ENCODE measurements around the gene CAVIN1. TPM values are rescaled to one million over a fixed set of nuclear protein-coding genes. Genes with fewer than 3 reads are reported as not detected.
"Not testable (repeated sequence)": the region's sequence is repeated elsewhere in the genome, so short reads cannot be mapped to it uniquely, and the experiment has no call there.

The CAVIN1 gene
- total and polyA plus RNA-seq, 2 donors (not counting 3 experiments of a cell fraction or from before 2014, with no cell fraction given): 303 to 663 TPM

DNA sequence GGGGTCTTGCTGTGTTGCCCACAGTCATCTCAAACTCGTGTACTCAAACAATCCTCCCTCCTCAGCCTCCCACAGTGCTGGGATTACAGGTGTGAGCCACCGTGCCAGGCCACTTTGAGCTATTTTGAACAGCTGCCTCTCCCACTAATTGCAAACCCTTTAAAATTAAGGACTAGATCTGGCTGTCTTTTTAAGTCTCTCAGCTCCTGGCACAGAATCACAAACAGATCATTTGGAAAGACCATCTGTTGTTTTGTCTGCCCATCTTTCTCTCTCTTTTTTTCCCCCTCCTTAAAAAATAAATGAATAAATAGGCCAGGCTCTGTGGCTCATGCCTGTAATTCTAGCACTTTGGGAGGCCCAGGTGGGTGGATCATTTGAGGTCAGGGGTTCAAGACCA, 23.9 kb downstream of the CAVIN1 start:
- Histone ChIP-seq H3K27ac (ENCODE audit: insufficient read depth, low read depth, low read length) (no peak overlapping the region), H4K20me1 (replicated peaks; ENCODE audit: control insufficient read depth, extremely low read depth, insufficient read depth, low read length) (no peaks in the 10 kb centered on the region), H3K79me2 (ENCODE audit: control insufficient read depth, insufficient read depth, low read length) (peaks cover 21% of the 10 kb centered on the region), H3K9ac (replicated peaks; ENCODE audit: extremely low read depth, insufficient read depth, low read length) (no peak overlapping the region), H2AFZ (ENCODE audit: low read depth, low read length) (no peak overlapping the region), H3K4me1 (ENCODE audit: control insufficient read depth, extremely low read depth, insufficient read depth, low read length) (peaks cover 10% of the 10 kb centered on the region), H3K9me1 (replicated peaks; ENCODE audit: control insufficient read depth, extremely low read depth, insufficient read depth, low read length) (no peaks in the 10 kb centered on the region), H3K36me3 (ENCODE audit: control insufficient read depth in 2 of 2, extremely low read depth in 1 of 2, insufficient read depth in 2 of 2, low read length in 2 of 2) (peaks cover 7 to 17% of the 10 kb centered on the region in 2 experiments), H3K27me3 (ENCODE audit: control insufficient read depth in 2 of 2, insufficient read depth in 2 of 2, low read length in 2 of 2) (no peaks in the 10 kb centered on the region), H3K9me3 (replicated peaks; ENCODE audit: control insufficient read depth, insufficient read depth, low read length) (no peaks in the 10 kb centered on the region), H3K4me3 (replicated peaks in 1 of 3; ENCODE audit: insufficient read depth in 1 of 3, low read depth in 1 of 3, low read length in 3 of 3) (no peak overlapping the region), H3K4me2 (ENCODE audit: insufficient read depth, low read length) (no peak overlapping the region)
- BruUV-seq (replicated peaks): no TSS peak
- DNase-seq (ENCODE audit: low read depth, low spot score): no peak
- TF ChIP-seq MYC (IDR thresholded peaks at IDR 0.05; ENCODE audit: low read depth, low read length): no peak
- TF ChIP-seq POLR2AphosphoS5 (IDR thresholded peaks at IDR 0.05; ENCODE audit: insufficient read depth, low read depth, low read length): no peak
- no peak for TF ChIP-seq POLR2A (IDR thresholded peaks at IDR 0.05; ENCODE audit: low read depth, low read length)
- no peak for TF ChIP-seq FOS (IDR thresholded peaks at IDR 0.05; ENCODE audit: borderline replicate concordance, insufficient read depth, low read length)
- TF ChIP-seq, protein P1, sequence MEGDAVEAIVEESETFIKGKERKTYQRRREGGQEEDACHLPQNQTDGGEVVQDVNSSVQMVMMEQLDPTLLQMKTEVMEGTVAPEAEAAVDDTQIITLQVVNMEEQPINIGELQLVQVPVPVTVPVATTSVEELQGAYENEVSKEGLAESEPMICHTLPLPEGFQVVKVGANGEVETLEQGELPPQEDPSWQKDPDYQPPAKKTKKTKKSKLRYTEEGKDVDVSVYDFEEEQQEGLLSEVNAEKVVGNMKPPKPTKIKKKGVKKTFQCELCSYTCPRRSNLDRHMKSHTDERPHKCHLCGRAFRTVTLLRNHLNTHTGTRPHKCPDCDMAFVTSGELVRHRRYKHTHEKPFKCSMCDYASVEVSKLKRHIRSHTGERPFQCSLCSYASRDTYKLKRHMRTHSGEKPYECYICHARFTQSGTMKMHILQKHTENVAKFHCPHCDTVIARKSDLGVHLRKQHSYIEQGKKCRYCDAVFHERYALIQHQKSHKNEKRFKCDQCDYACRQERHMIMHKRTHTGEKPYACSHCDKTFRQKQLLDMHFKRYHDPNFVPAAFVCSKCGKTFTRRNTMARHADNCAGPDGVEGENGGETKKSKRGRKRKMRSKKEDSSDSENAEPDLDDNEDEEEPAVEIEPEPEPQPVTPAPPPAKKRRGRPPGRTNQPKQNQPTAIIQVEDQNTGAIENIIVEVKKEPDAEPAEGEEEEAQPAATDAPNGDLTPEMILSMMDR (IDR thresholded peaks at IDR 0.05; ENCODE audit: extremely low read depth in 1 of 2, insufficient read depth in 1 of 2, low read depth in 1 of 2, low read length in 2 of 2): no peak
- no peak for TF ChIP-seq EZH2 (IDR thresholded peaks at IDR 0.05; ENCODE audit: borderline replicate concordance, low read depth, low read length, severe bottlenecking)
- TF ChIP-seq JUN (IDR thresholded peaks at IDR 0.05; ENCODE audit: borderline replicate concordance, insufficient read depth, insufficient read length, low read depth): no peak
- no peak for TF ChIP-seq MAX (IDR thresholded peaks at IDR 0.05; ENCODE audit: insufficient read depth, insufficient read length)
- no peak for TF ChIP-seq GATA2 (IDR thresholded peaks at IDR 0.05; ENCODE audit: insufficient read depth, insufficient read length, low read depth, low read length)
- CTCF ChIA-PET: interaction anchor here (0.8 to 2.2 kb wide), 9 partner anchors 8 to 177 kb away, joined by 3 to 6 read pairs (median 4); partner anchors contain the start of gene STAT3
- no peak for FAIRE-seq
- dilution Hi-C loops (cut with MboI; ENCODE audit: extremely low pct_ligation_motif_present, low sequenced_read_pairs) (no loop called here), intact Hi-C loops (cut with micrococcal nuclease) (no loop called here)
- POLR2A ChIA-PET: interaction anchor here (1.3 kb wide), 1 partner anchor 11 kb away, joined by 4 read pairs; the partner anchor contains the start of gene STAT3

DNA sequence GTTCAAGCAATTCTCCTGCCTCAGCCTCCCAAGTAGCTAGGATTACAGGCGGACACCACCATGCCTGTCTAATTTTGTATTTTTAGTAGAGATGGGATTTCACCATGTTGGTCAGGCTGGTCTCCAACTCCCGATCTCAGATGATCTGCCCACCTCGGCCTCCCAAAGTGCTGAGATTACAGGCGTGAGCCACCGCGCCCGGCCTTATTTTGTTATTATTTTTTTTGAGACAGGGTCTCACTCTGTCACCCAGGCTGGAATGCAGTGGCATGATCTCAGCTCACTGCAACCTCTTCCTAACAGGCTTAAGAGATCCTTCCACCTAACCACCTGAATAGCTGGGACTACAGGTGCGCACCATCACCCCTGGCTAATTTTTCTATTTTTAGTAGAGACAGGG, 27.5 kb downstream of the CAVIN1 start:
- FAIRE-seq; H3K36me3 ChIP-seq (ENCODE audit: control insufficient read depth in 2 of 2, extremely low read depth in 1 of 2, insufficient read depth in 2 of 2, low read length in 2 of 2); dilution Hi-C loops (cut with MboI; ENCODE audit: extremely low pct_ligation_motif_present, low sequenced_read_pairs); DNase-seq (ENCODE audit: low read depth, low spot score); H3K4me1 ChIP-seq (ENCODE audit: control insufficient read depth, extremely low read depth, insufficient read depth, low read length); BruUV-seq (replicated peaks); H3K9ac ChIP-seq (replicated peaks; ENCODE audit: extremely low read depth, insufficient read depth, low read length); H3K9me3 ChIP-seq (replicated peaks; ENCODE audit: control insufficient read depth, insufficient read depth, low read length); H3K4me2 ChIP-seq (ENCODE audit: insufficient read depth, low read length); H3K4me3 ChIP-seq (replicated peaks in 1 of 3; ENCODE audit: insufficient read depth in 1 of 3, low read depth in 1 of 3, low read length in 3 of 3); H2AFZ ChIP-seq (ENCODE audit: low read depth, low read length); H3K27ac ChIP-seq (ENCODE audit: insufficient read depth, low read depth, low read length); H3K9me1 ChIP-seq (replicated peaks; ENCODE audit: control insufficient read depth, extremely low read depth, insufficient read depth, low read length); H4K20me1 ChIP-seq (replicated peaks; ENCODE audit: control insufficient read depth, extremely low read depth, insufficient read depth, low read length); H3K79me2 ChIP-seq (ENCODE audit: control insufficient read depth, insufficient read depth, low read length); H3K27me3 ChIP-seq (ENCODE audit: control insufficient read depth in 2 of 2, insufficient read depth in 2 of 2, low read length in 2 of 2); intact Hi-C loops (cut with micrococcal nuclease): not testable (repeated sequence)
- ChIA-PET CTCF (interaction anchor here (0.6 to 4.0 kb wide), 3 partner anchors 11 to 570 kb away, joined by 3 to 15 read pairs (median 4); no protein-coding TSS in a partner anchor), POLR2A (interaction anchor here (0.6 kb wide), 1 partner anchor 11 kb away, joined by 6 read pairs; no protein-coding TSS in a partner anchor)

Data from endothelial cell of umbilical vein (primary cell).